ENCODE results near the gene DNAJC30. TPM values are rescaled to one million over a fixed set of nuclear protein-coding genes. Genes with fewer than 3 reads are reported as not detected.

DNAJC30 gene
- total and polyA plus RNA-seq, 4 donors = 2.1 to 8.7 (median 4.8) TPM

- Histone ChIP-seq H3K4me1 (ENCODE audit: control insufficient read depth in 4 of 4, insufficient read depth in 4 of 4, low read length in 3 of 4) (peaks cover 18 to 41% (median 35%) of the 10 kb centered on the region in 4 donors), H3K4me3 (ENCODE audit: low read depth in 1 of 3, low read length in 3 of 3) (no peak overlapping the region), H3K27ac (ENCODE audit: low read depth in 1 of 2, low read length in 2 of 2) (no peak overlapping the region), H3K27me3 (ENCODE audit: control insufficient read depth in 4 of 4, insufficient read depth in 4 of 4, low read length in 3 of 4) (no peaks in the 10 kb centered on the region), H3K9me3 (ENCODE audit: control insufficient read depth in 4 of 4, low read length in 3 of 4) (no peaks in the 10 kb centered on the region), H3K9ac (ENCODE audit: low read depth in 1 of 2, low read length in 2 of 2) (no peak overlapping the region), H3K36me3 (ENCODE audit: control insufficient read depth in 4 of 4, insufficient read depth in 3 of 4, low read depth in 1 of 4, low read length in 3 of 4) (peaks cover 0 to 6% (median 1%) of the 10 kb centered on the region in 4 donors)
- WGBS = 94% methylated on average over 2 of the region's 2 CpGs
- no peak for TF ChIP-seq ZBTB33 (IDR thresholded peaks at IDR 0.05)
- no peak for TF ChIP-seq MAX (IDR thresholded peaks at IDR 0.05)
- TF ChIP-seq HNF4A (conservative IDR thresholded peaks at IDR 0.05) = no peak
- no peak for TF ChIP-seq RXRA (IDR thresholded peaks at IDR 0.05)
- no peak for TF ChIP-seq TAF1 (conservative IDR thresholded peaks at IDR 0.05)
- TF ChIP-seq ATF3 (IDR thresholded peaks at IDR 0.05) = no peak
- no peak for TF ChIP-seq SP1 (IDR thresholded peaks at IDR 0.05)
- TF ChIP-seq YY1 (IDR thresholded peaks at IDR 0.05) = no peak
- no peak for TF ChIP-seq GABPA (IDR thresholded peaks at IDR 0.05 in 1 of 2, conservative IDR thresholded peaks at IDR 0.05 in 1 of 2)
- TF ChIP-seq FOXA1 (IDR thresholded peaks at IDR 0.05) = no peak
- TF ChIP-seq FOXA2 (IDR thresholded peaks at IDR 0.05) = no peak
- no peak for TF ChIP-seq HNF4G (IDR thresholded peaks at IDR 0.05)
- no peak for TF ChIP-seq JUND (IDR thresholded peaks at IDR 0.05)
- TF ChIP-seq EGR1 (IDR thresholded peaks at IDR 0.05; ENCODE audit: low read depth in 2 of 2) = no peak
- TF ChIP-seq REST (IDR thresholded peaks at IDR 0.05) = no peak
- no peak for TF ChIP-seq CTCF (IDR thresholded peaks at IDR 0.05; ENCODE audit: low read depth, low read length, missing input control)
- no peak for DNase-seq (ENCODE audit: low spot score)
These were observed 3.5 kb downstream of the DNAJC30 start for GRCh38 chr7:73679709-73680108.

- H3K9me3 ChIP-seq (ENCODE audit: control insufficient read depth in 4 of 4, low read length in 3 of 4) = no peaks in the 10 kb centered on the region
- peaks cover 14 to 36% (median 31%) of the 10 kb centered on the region in 4 donors for H3K4me1 ChIP-seq (ENCODE audit: control insufficient read depth in 4 of 4, insufficient read depth in 4 of 4, low read length in 3 of 4)
- H3K27me3 ChIP-seq (ENCODE audit: control insufficient read depth in 4 of 4, insufficient read depth in 4 of 4, low read length in 3 of 4) = no peaks in the 10 kb centered on the region
- no peak overlapping the region for H3K9ac ChIP-seq (ENCODE audit: low read depth in 1 of 2, low read length in 2 of 2)
- H3K36me3 ChIP-seq (ENCODE audit: control insufficient read depth in 4 of 4, insufficient read depth in 3 of 4, low read depth in 1 of 4, low read length in 3 of 4) = peaks cover 0 to 6% (median 1%) of the 10 kb centered on the region in 4 donors
- H3K27ac ChIP-seq (ENCODE audit: low read depth in 1 of 2, low read length in 2 of 2) = no peak overlapping the region
- DNase-seq (ENCODE audit: low spot score) = no peak
- H3K4me3 ChIP-seq (ENCODE audit: low read depth in 1 of 3, low read length in 3 of 3) = no peak overlapping the region
- 61% methylated on average over 6 of the region's 6 CpGs for WGBS
- TF ChIP-seq YY1 (IDR thresholded peaks at IDR 0.05) (no peak), MAX (IDR thresholded peaks at IDR 0.05) (no peak), RAD21 (IDR thresholded peaks at IDR 0.05) (no peak), TAF1 (conservative IDR thresholded peaks at IDR 0.05) (no peak), FOXA1 (IDR thresholded peaks at IDR 0.05) (no peak), FOXA2 (IDR thresholded peaks at IDR 0.05) (no peak), REST (IDR thresholded peaks at IDR 0.05) (no peak), NR2F2 (IDR thresholded peaks at IDR 0.05) (no peak), GABPA (IDR thresholded peaks at IDR 0.05 in 1 of 2, conservative IDR thresholded peaks at IDR 0.05 in 1 of 2) (no peak), ATF3 (IDR thresholded peaks at IDR 0.05) (no peak), RXRA (IDR thresholded peaks at IDR 0.05) (no peak)
These were observed 4.4 kb downstream of the DNAJC30 start for GRCh38 chr7:73678862-73679261.

Measured in liver (tissue), 9 donors.